ENCODE results near the gene BCL7A.
"Not testable (repeated sequence)": the region's sequence is repeated elsewhere in the genome, so short reads cannot be mapped to it uniquely, and the experiment has no call there.

The BCL7A gene

GRCh38 chr12:122056406-122056805 lies 34.7 kb downstream of the BCL7A start:
- DNase-seq: not testable (repeated sequence)

GRCh38 chr12:122057007-122057735 lies 35.5 kb downstream of the BCL7A start:
- no peak for DNase-seq

- DNase-seq: no peak
Observed at GRCh38 chr12:122057769-122058168, 36.1 kb downstream of the BCL7A start.

GRCh38 chr12:122058549-122059149 lies 37.0 kb downstream of the BCL7A start:
- DNase-seq: no peak

- no peak for DNase-seq
Observed at GRCh38 chr12:122059203-122059960, 37.7 kb downstream of the BCL7A start.

- DNase-seq: no peak
Observed at GRCh38 chr12:122060081-122060501, 38.4 kb downstream of the BCL7A start.

GRCh38 chr12:122061253-122061652 lies 39.6 kb downstream of the BCL7A start:
- no peak for DNase-seq

- DNase-seq: no peak
Observed at GRCh38 chr12:122062832-122063693, 41.4 kb downstream of the BCL7A start.

GRCh38 chr12:122063694-122064024 lies 42.0 kb downstream of the BCL7A start:
- no peak for DNase-seq

- peak; percentile 33 for DNase-seq
Observed at GRCh38 chr12:122064025-122064777, 42.5 kb downstream of the BCL7A start.

- DNase-seq: no peak
Observed at GRCh38 chr12:122064780-122065588, 43.3 kb downstream of the BCL7A start.

- no peak for DNase-seq
Observed at GRCh38 chr12:122067548-122067947, 45.9 kb downstream of the BCL7A start.

- peak; percentile 21 for DNase-seq
Observed at GRCh38 chr12:122067966-122068365, 46.3 kb downstream of the BCL7A start.

GRCh38 chr12:122072031-122072970 lies 50.6 kb downstream of the BCL7A start:
- DNase-seq: no peak

- no peak for DNase-seq
Observed at GRCh38 chr12:122073815-122074214, 52.1 kb downstream of the BCL7A start.

GRCh38 chr12:122076743-122077495 lies 55.2 kb downstream of the BCL7A start:
- no peak for DNase-seq

GRCh38 chr12:122078141-122079032 lies 56.7 kb downstream of the BCL7A start, which contains the start of gene MLXIP:
TSS of gene MLXIP (plus strand) at chr12:122078756. CDS start at chr12:122078854, 98 bp downstream.
- DNase-seq: peak; percentile 91

GRCh38 chr12:122079033-122079531 lies 57.4 kb downstream of the BCL7A start:
- peak; percentile 33 for DNase-seq
